NCI-H82 treated with DMSO at 0.1 percent for 48 hours (cell line): ENCODE measurements around the gene SOX3.

ENCODE experiments used
- DNase-seq: peaks from one replicate; lab custom pipeline; 2025; ENCODE audit not compliant: unreplicated experiment; lab: John Stamatoyannopoulos, UW

The SOX3 gene

DNA sequence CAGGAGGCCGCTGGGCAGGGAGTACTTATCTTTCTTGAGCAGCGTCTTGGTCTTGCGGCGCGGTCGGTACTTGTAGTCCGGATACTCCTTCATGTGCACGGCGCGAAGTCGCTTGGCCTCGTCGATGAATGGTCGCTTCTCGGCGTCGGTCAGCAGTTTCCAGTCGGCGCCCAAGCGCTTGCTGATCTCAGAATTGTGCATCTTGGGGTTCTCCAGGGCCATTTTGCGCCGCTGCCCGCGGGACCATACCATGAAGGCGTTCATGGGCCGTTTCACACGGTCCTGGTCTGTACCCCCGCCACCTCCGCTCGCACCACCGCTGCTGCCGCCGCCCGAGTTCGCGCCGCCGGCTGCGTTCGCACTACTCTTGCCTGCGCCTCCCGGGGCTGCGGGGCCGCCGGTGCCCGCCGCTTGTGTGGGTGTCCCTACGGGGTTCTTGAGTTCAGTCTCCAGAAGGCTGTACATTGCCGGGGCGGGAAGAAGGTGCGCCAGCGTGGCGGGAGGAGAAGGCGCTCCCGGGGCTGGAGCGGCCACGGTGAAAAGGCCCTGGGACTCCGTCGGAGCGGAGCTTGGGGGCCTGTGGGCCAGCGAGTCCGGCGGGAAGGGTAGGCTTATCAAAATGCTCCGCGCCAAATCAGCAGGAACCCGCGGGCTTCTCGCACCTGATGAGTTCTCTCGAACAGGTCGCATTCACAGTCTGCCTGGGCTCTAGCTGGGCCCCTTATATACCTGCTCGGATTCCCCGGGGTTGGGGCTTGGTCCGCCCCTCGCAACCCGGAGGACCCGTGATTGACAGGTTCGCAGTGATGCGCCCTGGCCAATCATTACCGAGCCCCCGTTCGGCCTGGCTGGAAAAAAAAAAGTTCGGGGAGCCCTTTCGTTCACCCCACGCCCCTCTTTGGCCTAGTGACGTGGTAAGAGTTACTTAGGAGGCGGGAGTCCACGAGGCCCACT lies at the start of gene SOX3:
TSS of gene SOX3 (minus strand) at position 699 of the 954 bp plus-strand sequence. CDS start at position 690, 9 bp downstream.
- DNase-seq, result no peak

DNA sequence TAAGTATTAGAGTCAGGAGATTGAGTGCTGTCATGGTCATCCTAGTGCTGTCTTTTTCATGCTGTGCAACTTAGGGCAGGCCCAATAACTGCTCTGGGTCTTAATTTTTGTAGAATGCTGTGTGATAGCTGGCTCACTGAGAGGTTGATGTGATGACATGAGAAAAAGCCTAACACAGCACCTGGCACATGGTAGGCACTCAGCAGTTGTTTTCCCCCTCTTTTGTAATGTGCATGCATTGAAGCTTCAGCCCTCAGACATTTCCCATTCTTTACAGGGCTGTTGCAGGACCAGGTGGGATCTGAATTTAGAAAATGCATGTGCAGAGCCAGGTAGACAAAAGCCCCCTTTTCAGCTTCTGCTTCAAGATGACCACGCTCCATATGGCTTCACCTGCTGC lies 44.1 kb upstream of the SOX3 start:
- DNase-seq, result no peak

GRCh38 chrX:140526171-140526570 lies 21.3 kb upstream of the SOX3 start:
- DNase-seq, result no peak

DNA sequence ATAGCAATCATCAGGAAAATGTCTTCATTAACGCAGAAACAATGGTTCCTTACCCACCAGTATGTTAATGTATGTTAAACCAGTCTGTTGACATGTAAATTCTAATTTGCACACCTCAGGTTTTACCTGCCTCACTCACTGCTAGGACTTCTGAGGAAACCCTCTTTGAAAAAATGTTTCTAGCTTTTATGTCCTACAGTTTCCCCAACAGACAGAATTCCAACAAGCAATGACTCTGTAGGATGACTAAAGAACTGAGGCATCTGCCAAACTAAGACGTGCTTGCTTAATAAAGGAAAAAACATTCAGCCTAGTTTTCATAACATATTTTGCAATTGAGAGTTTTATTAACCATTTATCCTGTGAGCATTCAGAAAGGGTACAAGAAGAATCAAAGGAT lies 20.6 kb upstream of the SOX3 start:
- DNase-seq, result no peak

- no peak for DNase-seq
These were observed 19.7 kb upstream of the SOX3 start for GRCh38 chrX:140524556-140524955.

DNA sequence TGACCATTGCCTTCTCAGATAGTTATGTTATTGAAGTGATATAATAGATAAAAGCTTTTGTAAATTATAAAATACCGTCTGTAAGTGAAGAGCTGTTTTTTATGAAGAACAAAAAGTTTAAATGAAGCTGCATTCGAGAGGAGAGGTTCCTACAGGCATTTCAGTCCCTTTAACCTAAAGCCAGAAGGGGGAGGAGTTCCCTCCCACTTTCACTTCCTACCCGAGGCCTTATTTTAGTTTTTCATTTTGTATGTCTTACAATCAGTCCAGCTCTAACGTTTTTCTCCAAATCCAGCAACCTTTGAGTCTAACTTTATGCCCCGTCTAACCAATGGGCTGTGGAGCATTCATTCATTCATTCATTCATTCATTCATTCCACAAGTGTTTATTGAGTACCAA lies 16.5 kb upstream of the SOX3 start:
- DNase-seq, result no peak

- no peak for DNase-seq
These were observed 9.7 kb upstream of the SOX3 start for GRCh38 chrX:140514554-140514953.

DNA sequence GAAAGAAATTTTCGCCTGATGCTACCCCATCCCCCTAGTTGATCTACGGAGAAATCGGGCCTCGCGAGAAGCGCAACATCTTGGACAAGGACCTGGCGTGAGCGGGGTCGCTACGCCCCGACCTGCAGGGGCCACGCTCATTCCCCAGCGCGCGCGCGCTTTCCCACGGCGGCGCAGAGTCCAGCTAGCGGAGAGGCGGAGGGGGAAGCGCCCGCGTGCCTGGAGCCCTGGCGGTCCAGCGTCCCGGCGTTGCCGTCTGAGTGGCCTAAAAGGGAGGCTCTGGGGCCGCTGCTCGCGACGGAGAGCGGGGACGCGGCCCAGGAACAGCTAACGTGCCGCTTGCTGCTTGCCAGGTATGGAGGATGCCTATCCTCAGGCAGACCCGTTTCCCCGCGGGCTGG lies 6.0 kb upstream of the SOX3 start:
- DNase-seq, result no peak

- DNase-seq, result no peak
These were observed 5.4 kb upstream of the SOX3 start for GRCh38 chrX:140510306-140510676.

- DNase-seq, result no peak
These were observed 4.8 kb upstream of the SOX3 start for GRCh38 chrX:140509468-140510305.

- DNase-seq, result no peak
These were observed 4.1 kb upstream of the SOX3 start for GRCh38 chrX:140508958-140509357.

- no peak for DNase-seq
These were observed 3.1 kb upstream of the SOX3 start for GRCh38 chrX:140507982-140508305.

DNA sequence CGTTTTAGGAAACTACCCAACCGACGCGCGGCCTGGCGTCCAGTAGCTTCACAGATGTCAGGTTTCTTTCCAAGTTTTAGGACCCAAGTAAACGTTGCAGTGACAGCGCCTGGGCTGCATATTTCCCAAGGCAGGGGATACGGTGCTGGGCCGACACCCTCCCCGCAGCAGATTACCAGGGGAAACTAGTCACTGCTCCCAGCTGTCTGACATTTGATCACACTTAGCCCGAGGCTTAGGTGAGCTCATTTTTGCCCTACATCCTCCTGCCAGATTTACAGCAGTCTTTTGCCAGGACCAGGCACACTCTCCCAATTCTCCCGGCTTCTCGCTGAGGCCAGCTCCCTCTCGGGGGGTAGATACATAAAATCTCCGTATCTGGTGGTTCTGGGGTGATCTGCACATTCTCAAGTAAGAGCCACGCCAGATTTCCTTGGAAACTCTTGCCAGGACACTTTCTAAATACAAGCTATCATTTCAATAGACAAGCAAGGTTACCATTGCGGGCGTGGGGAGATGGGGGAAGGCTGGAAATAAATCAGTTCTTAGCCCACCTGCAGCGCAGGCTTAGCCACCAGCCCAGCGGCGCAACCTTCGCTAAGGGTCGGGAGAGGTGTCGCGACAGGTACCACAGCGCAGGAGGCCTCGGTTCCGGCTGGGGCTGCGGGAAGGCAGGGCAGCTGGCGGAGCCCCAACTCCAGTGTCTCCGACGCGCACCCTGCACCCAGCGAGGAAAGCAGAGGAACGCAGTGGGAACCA lies 2.5 kb upstream of the SOX3 start:
- DNase-seq, result no peak

GRCh38 chrX:140505421-140506337 lies 810 bp upstream of the SOX3 start:
- no peak for DNase-seq

GRCh38 chrX:140503714-140504351 lies 1.0 kb downstream of the SOX3 start:
- DNase-seq, result no peak

GRCh38 chrX:140503238-140503601 lies 1.6 kb downstream of the SOX3 start:
- no peak for DNase-seq

- no peak for DNase-seq
These were observed 2.2 kb downstream of the SOX3 start for GRCh38 chrX:140502491-140503237.

GRCh38 chrX:140501940-140502468 lies 2.9 kb downstream of the SOX3 start:
- DNase-seq, result peak; percentile 4

GRCh38 chrX:140501321-140501720 lies 3.5 kb downstream of the SOX3 start:
- DNase-seq, result no peak
